Naive B cell (primary cell): ENCODE data around the gene SENP6. TPM values are rescaled to one million over a fixed set of nuclear protein-coding genes. Genes with fewer than 3 reads are reported as not detected.
A peak's percentile ranks its signal among the peaks of the same experiment; 100 is the strongest.
"Not testable (repeated sequence)": the region's sequence is repeated elsewhere in the genome, so short reads cannot be mapped to it uniquely, and the experiment has no call there.

Experiments
- ATAC-seq, 2 donors: fragments of 150-1000 bp; cut with Tn5 transposase; 2 replicates each; pipeline ENCODE4 v1.10.0; 2021; ENCODE audit warnings: low read depth in 2 of 2, mild to moderate bottlenecking in 2 of 2, moderate library complexity in 2 of 2
- DNase-seq: peaks from one replicate; pipeline ENCODE4 v3.0.0; 2022
- H3K27ac Mint-ChIP-seq, 6 donors: one replicate each; pipeline ENCODE4 v1.8.0; 2020 to 2022; ENCODE audit warnings: mild to moderate bottlenecking in 6 of 6, mixed read lengths in 6 of 6, moderate library complexity in 5 of 6, inconsistent platforms in 2 of 6
- H3K27me3 Mint-ChIP-seq, 3 donors: one replicate each; pipeline ENCODE4 v1.8.0; 2021 to 2022; ENCODE audit warnings: mixed read lengths in 3 of 3, mild to moderate bottlenecking in 1 of 3
- H3K36me3 Mint-ChIP-seq, 2 donors: one replicate each; pipeline ENCODE4 v1.8.0; 2020 to 2022; ENCODE audit warnings: mixed read lengths in 2 of 2, inconsistent platforms in 1 of 2, mild to moderate bottlenecking in 1 of 2
- H3K4me1 Mint-ChIP-seq, 3 donors: one replicate each; pipeline ENCODE4 v1.8.0; 2020 to 2022; ENCODE audit warnings: mixed read lengths in 3 of 3, inconsistent platforms in 1 of 3, mild to moderate bottlenecking in 1 of 3, moderate library complexity in 1 of 3
- H3K4me3 Mint-ChIP-seq, 8 donors: one replicate each; pipeline ENCODE4 v1.8.0; 2020 to 2022; ENCODE audit warnings: mild to moderate bottlenecking in 8 of 8, mixed read lengths in 8 of 8, moderate library complexity in 8 of 8, inconsistent platforms in 2 of 8
- H3K9me3 Mint-ChIP-seq, 7 donors: one replicate each; pipeline ENCODE4 v1.8.0; 2020 to 2022; ENCODE audit warnings: mixed read lengths in 7 of 7, mild to moderate bottlenecking in 5 of 7, inconsistent platforms in 2 of 7, moderate library complexity in 1 of 7
- polyA plus RNA-seq, 6 donors: library from polyadenylated mRNA; unstranded; fragments of 300-500 nt; fragmentation: Illumina TruSeq; gene quantifications; one replicate each; pipeline ENCODE4 v1.2.3, GENCODE V29; 2021; ENCODE audit warnings: low read depth in 6 of 6

Gene SENP6
- polyA plus RNA-seq, 6 donors from 2014 or later: 48.8 to 79.7 (median 62.1) TPM

DNA sequence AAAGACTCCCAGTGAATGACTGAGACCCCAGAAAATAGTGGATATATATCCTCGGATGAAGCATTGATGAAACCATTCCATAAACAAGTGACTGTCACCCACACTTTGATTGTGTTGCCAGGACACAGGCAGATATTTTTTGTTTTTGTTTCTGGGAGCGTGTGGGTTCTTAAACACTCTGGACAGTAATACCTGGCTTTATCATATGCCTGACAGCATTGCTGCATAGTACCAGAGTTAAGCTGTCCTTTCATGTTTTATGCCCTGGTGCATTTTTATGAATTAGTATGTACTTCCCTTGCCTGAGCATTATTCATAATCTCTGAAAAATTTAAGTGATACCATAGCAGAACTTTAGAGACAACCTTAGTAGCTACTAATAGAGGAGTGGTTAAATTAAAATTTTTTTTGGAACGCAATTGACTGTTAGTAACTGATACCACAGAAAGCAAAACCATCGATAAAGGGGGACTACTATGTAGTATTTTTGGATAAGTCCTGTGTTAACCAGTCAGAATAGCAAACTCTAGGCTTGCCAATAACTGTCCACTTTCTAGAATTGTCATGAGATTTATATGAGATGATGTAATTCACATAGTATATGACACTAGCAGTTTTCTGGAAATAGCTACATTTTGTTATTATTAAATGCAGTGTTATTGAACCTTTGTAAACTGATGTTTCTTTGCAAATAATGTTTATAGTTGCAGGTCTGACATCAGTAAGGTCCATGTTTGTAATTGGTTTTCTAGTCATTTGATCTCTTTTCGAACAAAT is 30.4 kb downstream of the SENP6 start:
- no peak for DNase-seq
- Mint-ChIP-seq H3K9me3 (no peaks in the 10 kb centered on the region), H3K36me3 (peaks cover 0 to 13% of the 10 kb centered on the region in 2 donors), H3K4me1 (no peaks in the 10 kb centered on the region), H3K27ac (peak overlapping the region in 2 of 6 donors; percentile 6 to 24), H3K27me3 (no peaks in the 10 kb centered on the region), H3K4me3 (no peak overlapping the region)
- no peak for ATAC-seq

DNA sequence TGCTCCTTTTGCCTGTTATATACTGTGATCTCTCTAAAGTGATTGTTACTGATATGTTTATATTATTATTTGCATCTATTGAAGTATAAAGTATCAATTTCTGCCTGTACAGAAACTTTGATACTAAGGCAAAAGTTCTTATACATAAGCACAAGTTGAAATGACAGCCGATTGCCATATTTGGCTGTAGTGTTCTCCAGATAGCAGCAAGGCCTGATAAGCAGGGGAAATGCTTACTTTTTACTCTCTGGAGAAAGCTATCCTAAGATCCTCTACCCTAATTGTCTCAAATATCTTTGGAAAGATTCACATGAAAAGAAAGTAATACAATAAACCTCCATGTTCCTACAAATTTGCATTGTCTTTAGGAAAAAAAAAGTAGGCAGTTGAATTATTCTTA is 31.4 kb downstream of the SENP6 start:
- no peak for DNase-seq
- no peak for ATAC-seq
- Mint-ChIP-seq H3K9me3 (no peaks in the 10 kb centered on the region), H3K36me3 (peaks cover 1 to 15% of the 10 kb centered on the region in 2 donors), H3K4me3 (no peak overlapping the region), H3K27ac (no peak overlapping the region), H3K4me1 (no peaks in the 10 kb centered on the region), H3K27me3 (no peaks in the 10 kb centered on the region)

DNA sequence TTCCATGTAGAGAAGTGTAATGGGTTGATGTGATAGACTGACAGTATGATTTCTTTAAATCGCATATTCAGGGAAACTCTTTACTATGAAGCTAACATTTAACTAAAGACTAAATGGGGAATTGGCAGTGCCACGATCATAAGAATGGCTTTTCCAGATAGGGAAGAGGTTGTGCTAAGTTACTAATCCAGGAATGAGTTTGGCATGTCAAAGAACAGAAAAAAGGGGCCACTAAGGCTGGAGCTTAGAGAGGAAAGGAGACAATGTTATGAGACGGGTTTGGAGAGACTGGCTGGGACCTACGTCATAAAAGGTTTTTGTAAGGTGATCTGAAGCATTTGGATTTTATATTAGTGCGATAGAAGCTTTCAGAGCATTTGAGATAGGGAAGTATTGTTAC is 40.6 kb downstream of the SENP6 start:
- Mint-ChIP-seq H3K27me3 (no peaks in the 10 kb centered on the region), H3K9me3 (no peaks in the 10 kb centered on the region), H3K4me3 (no peak overlapping the region), H3K36me3 (peaks cover 19 to 21% of the 10 kb centered on the region in 2 donors), H3K27ac (peak overlapping the region in 2 of 6 donors; percentile 12 to 29), H3K4me1 (peaks cover 0 to 7% (median 6%) of the 10 kb centered on the region in 3 donors)
- no peak for ATAC-seq
- no peak for DNase-seq

DNA sequence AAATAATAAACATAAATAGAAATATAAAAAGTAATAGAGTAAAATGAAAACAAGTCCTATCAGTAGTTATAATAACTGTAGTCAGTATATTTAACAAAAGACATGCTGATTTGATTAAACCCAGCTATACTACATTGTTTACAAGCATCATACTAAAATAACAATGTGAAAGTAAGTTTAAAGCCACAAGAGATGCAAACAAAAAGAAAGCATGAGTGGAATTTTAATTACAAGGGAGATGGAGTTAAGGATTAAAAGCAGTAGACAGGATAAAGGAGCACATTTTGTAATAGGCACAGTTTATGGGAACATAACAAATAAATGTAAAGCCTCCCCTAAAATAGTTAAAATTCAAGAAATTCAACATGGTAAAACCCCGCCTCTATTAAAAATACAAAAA is 41.5 kb downstream of the SENP6 start:
- peaks cover 16 to 21% of the 10 kb centered on the region in 2 donors for H3K36me3 Mint-ChIP-seq
- peak overlapping the region in 1 of 6 donors; percentile 29 for H3K27ac Mint-ChIP-seq
- peaks cover 0 to 7% (median 6%) of the 10 kb centered on the region in 3 donors for H3K4me1 Mint-ChIP-seq

DNA sequence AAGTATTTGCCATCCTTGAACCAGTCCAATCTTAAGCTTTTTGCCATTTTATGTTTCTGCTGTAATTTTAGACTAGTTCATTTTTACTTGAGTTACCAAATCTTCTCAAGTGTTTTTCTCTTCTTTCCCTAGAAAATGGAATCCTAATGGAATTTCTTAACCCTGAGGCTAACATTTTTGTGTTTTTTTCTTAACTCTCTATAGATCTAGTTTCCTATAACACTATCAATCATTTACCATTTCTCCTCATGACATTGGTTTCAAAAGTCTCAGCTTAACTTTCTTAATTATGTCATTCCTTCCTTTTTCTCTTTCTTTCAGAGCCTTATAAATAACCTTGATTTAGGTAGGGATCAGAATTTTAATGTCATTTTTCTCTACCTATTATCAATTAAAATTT is 54.8 kb downstream of the SENP6 start:
- Mint-ChIP-seq H3K27ac (peak overlapping the region in 4 of 6 donors; percentile 10 to 69 (median 42)), H3K9me3 (no peaks in the 10 kb centered on the region), H3K36me3 (peaks cover 29 to 33% of the 10 kb centered on the region in 2 donors), H3K27me3 (no peaks in the 10 kb centered on the region), H3K4me3 (no peak overlapping the region), H3K4me1 (peaks cover 0 to 14% (median 4%) of the 10 kb centered on the region in 3 donors)
- ATAC-seq: no peak
- DNase-seq: no peak

More for the DNA sequence above, 41.5 kb downstream of the SENP6 start:
- ATAC-seq (no peak), DNase-seq (no peak)
- no peak overlapping the region for H3K4me3 Mint-ChIP-seq
- no peaks in the 10 kb centered on the region for H3K9me3 Mint-ChIP-seq
- no peaks in the 10 kb centered on the region for H3K27me3 Mint-ChIP-seq

DNA sequence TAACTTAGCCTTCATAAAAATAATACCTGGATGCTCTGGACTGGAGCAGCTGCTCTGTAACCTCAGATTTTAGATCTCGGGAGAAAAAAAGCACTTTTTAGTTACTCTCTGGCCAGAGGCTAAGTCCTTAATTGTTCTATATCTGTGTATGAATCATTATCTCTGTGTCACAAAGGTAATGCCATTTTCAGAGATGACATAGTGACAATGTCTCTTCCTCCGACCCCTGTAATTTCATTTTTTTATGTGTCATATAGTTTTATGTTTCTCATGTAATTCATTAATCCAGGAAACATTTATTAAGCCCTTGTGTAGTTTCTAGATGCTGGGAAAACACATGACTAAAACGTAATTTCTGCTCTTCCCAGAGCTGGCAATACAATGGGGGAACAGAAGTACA is 55.6 kb downstream of the SENP6 start:
- H3K4me1 Mint-ChIP-seq: peaks cover 0 to 14% (median 4%) of the 10 kb centered on the region in 3 donors
- H3K36me3 Mint-ChIP-seq: peaks cover 29 to 33% of the 10 kb centered on the region in 2 donors
- DNase-seq: no peak
- H3K4me3 Mint-ChIP-seq: no peak overlapping the region
- peak overlapping the region in 1 of 6 donors; percentile 14 for H3K27ac Mint-ChIP-seq
- no peak for ATAC-seq
- H3K9me3 Mint-ChIP-seq: no peaks in the 10 kb centered on the region
- no peaks in the 10 kb centered on the region for H3K27me3 Mint-ChIP-seq

DNA sequence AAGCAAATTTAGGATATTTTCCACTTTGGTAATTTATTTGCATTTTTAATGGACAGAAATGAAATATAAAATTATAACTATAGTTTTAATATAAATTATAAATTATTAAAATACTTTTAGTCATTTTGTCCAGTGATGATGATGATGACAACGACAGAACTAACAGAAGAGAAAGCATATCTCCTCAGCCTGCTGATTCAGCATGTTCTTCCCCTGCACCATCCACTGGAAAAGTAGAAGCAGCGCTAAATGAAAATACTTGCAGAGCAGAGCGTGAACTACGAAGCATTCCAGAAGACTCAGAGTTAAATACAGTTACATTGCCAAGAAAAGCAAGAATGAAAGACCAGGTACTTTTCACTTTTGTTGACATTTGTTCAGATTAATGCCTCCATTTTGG is 64.9 kb downstream of the SENP6 start:
- Mint-ChIP-seq H3K27ac (no peak overlapping the region), H3K27me3 (no peaks in the 10 kb centered on the region), H3K4me3 (no peak overlapping the region), H3K36me3 (peaks cover 8 to 15% of the 10 kb centered on the region in 2 donors), H3K4me1 (no peaks in the 10 kb centered on the region), H3K9me3 (no peaks in the 10 kb centered on the region)
- DNase-seq: no peak
- ATAC-seq: no peak

DNA sequence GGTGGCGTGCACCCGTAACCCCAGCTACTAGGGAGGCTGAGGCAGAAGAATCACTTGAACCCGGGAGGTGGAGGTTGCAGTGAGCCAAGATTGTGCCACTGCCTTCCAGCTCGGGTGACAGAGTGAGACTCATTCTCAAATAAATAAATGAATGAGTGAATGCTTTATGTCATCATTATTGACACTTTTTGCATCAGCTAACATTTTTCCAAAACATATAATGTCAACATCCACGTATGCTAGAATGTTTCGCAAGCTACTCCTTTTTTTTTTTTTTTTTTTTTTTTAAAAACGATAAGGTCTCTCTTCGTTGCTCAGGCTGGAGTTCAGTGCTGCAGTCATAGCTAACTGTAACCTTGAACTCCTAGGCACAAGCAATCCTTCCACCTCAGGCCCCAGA is 72.2 kb downstream of the SENP6 start:
- peaks cover 12 to 24% of the 10 kb centered on the region in 2 donors for H3K36me3 Mint-ChIP-seq
- ATAC-seq (no peak), DNase-seq (no peak)
- no peaks in the 10 kb centered on the region for H3K27me3 Mint-ChIP-seq
- no peaks in the 10 kb centered on the region for H3K9me3 Mint-ChIP-seq
- H3K4me3 Mint-ChIP-seq: no peak overlapping the region
- H3K4me1 Mint-ChIP-seq: no peaks in the 10 kb centered on the region
- H3K27ac Mint-ChIP-seq: no peak overlapping the region

DNA sequence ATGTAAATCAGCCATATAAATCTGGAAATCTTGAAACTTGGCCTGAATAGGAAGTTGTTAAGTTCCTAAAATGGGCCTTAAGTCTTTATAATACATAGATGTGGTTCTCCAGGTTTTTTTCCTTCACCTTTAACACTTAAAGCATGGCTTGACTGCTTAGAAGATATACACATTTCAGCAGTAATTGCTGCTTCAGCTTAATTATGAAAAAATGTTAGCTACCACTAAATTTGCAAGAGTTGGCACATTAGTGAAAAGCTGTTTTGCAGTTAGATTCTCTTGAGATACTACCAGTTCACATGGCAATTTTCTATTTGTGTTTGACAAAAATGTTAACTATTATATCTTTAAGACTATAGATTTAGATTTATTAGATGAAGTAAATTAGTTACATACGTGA is 74.7 kb downstream of the SENP6 start:
- Mint-ChIP-seq H3K4me3 (no peak overlapping the region), H3K27ac (no peak overlapping the region), H3K36me3 (peaks cover 33 to 47% of the 10 kb centered on the region in 2 donors), H3K9me3 (peaks cover 0 to 5% (median 2%) of the 10 kb centered on the region in 7 donors), H3K27me3 (no peaks in the 10 kb centered on the region), H3K4me1 (no peaks in the 10 kb centered on the region)
- ATAC-seq (no peak), DNase-seq (no peak)

DNA sequence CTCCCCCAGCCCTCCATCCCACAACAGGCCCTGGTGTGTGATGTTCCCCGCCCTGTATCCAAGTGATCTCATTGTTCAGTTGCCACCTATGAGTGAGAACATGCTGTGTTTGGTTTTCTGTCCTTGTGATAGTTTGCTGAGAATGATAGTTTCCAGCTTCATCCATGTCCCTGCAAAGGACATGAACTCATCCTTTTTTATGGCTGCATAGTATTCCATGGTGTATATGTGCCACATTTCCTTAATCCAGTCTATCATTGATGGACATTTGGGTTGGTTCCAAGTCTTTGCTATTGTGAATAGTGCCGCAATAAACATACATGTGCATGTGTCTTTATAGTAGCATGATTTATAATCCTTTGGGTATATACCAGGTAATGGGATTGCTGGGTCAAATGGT is 80.9 kb downstream of the SENP6 start:
- Mint-ChIP-seq H3K9me3 (peaks cover 0 to 28% (median 20%) of the 10 kb centered on the region in 7 donors), H3K4me1 (peaks cover 4 to 20% (median 11%) of the 10 kb centered on the region in 3 donors), H3K36me3 (peaks cover 59 to 77% of the 10 kb centered on the region in 2 donors)
- not testable (repeated sequence) for H3K27me3 Mint-ChIP-seq, H3K4me3 Mint-ChIP-seq, H3K27ac Mint-ChIP-seq, ATAC-seq, DNase-seq

DNA sequence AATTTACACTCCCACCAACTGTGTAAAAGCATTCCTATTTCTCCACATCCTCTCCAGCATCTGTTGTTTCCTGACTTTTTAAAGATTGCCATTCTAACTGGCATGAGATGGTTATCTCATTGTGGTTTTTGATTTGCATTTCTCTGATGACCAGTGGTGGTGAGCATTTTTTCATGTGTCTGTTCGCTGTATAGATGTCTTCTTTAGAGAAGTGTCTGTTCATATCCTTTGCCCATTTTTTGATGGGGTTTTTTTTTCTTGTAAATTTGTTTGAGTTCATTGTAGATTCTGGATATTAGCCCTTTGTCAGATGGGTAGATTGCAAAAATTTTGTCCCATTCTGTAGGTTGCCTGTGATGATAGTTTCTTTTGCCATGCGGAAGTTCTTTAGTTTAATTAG is 81.3 kb downstream of the SENP6 start:
- not testable (repeated sequence) for DNase-seq, ATAC-seq, H3K4me3 Mint-ChIP-seq, H3K27me3 Mint-ChIP-seq
- peaks cover 58 to 72% of the 10 kb centered on the region in 2 donors for H3K36me3 Mint-ChIP-seq
- H3K4me1 Mint-ChIP-seq: peaks cover 4 to 20% (median 15%) of the 10 kb centered on the region in 3 donors
- peaks cover 0 to 28% (median 20%) of the 10 kb centered on the region in 7 donors for H3K9me3 Mint-ChIP-seq
- H3K27ac Mint-ChIP-seq: peak overlapping the region in 1 of 6 donors; percentile 28

DNA sequence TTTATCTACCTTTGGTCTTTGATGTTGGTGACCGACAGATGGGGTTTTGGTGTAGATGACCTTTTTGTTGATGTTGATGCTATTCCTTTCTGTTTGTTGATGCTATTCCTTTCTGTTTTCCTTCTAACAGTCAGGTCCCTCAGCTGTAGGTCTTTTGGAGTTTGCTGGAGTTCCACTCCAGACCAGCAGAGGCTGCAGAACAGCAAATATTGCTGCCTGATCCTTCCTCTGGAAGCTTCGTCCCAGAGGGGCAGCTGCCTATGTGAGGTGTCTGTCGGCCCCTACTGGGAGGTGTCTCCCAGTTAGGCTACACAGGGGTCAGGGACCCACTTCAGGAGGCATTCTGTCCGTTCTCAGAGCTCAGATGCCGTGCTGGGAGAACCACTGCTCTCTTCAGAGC is 85.9 kb downstream of the SENP6 start:
- DNase-seq, ATAC-seq, H3K27me3 Mint-ChIP-seq: not testable (repeated sequence)
- Mint-ChIP-seq H3K27ac (peak overlapping the region in 2 of 6 donors; percentile 27 to 52), H3K4me1 (peaks cover 4 to 20% (median 19%) of the 10 kb centered on the region in 3 donors), H3K9me3 (peaks cover 0 to 12% (median 7%) of the 10 kb centered on the region in 7 donors), H3K4me3 (peak overlapping the region in 1 of 8 donors; percentile 30), H3K36me3 (peaks cover 30 to 35% of the 10 kb centered on the region in 2 donors)

DNA sequence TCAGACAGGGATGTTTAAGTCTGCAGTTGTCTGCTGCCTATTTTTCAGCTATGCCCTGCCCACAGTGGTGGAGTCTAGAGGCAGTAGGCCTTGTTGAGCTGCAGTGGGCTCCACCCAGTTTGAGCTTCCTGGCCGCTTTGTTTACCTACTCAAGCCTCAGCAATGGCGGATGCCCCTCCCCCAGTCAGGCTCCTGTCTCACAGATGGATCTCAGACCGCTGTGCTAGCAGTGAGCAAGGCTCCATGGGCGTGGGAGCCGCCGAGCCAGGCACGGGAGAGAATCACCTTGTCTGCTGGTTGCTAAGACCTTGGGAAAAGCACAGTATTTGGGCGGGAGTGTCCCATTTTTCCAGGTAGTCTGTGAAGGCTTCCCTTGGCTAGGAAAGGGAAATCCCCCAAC is 86.3 kb downstream of the SENP6 start:
- peak overlapping the region in 3 of 6 donors; percentile 27 to 87 (median 29) for H3K27ac Mint-ChIP-seq
- not testable (repeated sequence) for H3K27me3 Mint-ChIP-seq, DNase-seq, H3K9me3 Mint-ChIP-seq, ATAC-seq
- peak overlapping the region in 1 of 8 donors; percentile 30 for H3K4me3 Mint-ChIP-seq
- peaks cover 4 to 20% (median 19%) of the 10 kb centered on the region in 3 donors for H3K4me1 Mint-ChIP-seq
- H3K36me3 Mint-ChIP-seq: peaks cover 30 to 34% of the 10 kb centered on the region in 2 donors

DNA sequence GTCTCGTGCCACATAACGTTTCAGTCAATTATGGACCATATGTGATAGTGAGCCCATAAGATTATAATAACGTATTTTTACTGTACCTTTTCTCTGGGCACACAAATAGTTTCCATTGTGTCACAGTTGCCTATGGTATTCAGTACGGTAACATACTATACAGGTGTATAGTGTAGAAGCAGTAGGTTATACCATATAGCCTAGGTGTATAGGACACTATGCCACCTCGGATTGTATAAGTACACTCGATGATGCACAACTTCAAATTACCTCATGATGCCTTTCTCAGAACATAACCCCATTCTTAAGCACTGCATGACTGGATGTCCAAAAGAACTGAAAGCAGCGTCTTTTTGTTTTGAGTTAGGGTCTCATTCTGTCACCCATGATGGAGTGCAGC is 87.9 kb downstream of the SENP6 start:
- Mint-ChIP-seq H3K27me3 (no peaks in the 10 kb centered on the region), H3K9me3 (no peaks in the 10 kb centered on the region), H3K4me3 (no peak overlapping the region), H3K36me3 (peaks cover 20 to 30% of the 10 kb centered on the region in 2 donors), H3K27ac (peak overlapping the region in 1 of 6 donors; percentile 49), H3K4me1 (peaks cover 4 to 19% (median 8%) of the 10 kb centered on the region in 3 donors)
- no peak for ATAC-seq
- DNase-seq: no peak
